Neural cell (in vitro differentiated cells): ENCODE results near the gene NTPCR.

Experiments
- EP300 ChIP-seq: fragments of 450-650 bp; conservative IDR thresholded peaks from 2 replicates; pipeline ENCODE4 v1.6.1; 2014; ENCODE audit warnings: antibody characterized with exemption, mild to moderate bottlenecking, moderate library complexity; ENCODE audit not compliant: poor library complexity, severe bottlenecking
- EZH2 ChIP-seq: fragments of 200-600, 300-800 bp; shearing (Covaris generic), sonication (generic); IDR thresholded peaks from 2 replicates; pipeline ENCODE4 v1.6.1; 2014; ENCODE audit warnings: antibody characterized with exemption, low read length, borderline replicate concordance, mild to moderate bottlenecking; ENCODE audit not compliant: insufficient read depth, poor library complexity, severe bottlenecking
- MXI1 ChIP-seq: fragments of 450-650 bp; conservative IDR thresholded peaks from 2 replicates; pipeline ENCODE4 v1.6.1; 2014; ENCODE audit warnings: antibody characterized with exemption, mild to moderate bottlenecking; ENCODE audit not compliant: poor library complexity, severe bottlenecking
- POLR2AphosphoS5 ChIP-seq: IDR thresholded peaks from 2 replicates; pipeline ENCODE4 v1.6.1; 2012
- RAD21 ChIP-seq: fragments of 450-650 bp; conservative IDR thresholded peaks from 2 replicates; pipeline ENCODE4 v1.6.1; 2014; ENCODE audit warnings: antibody characterized with exemption, mild to moderate bottlenecking, moderate library complexity
- SMC3 ChIP-seq: fragments of 450-650 bp; conservative IDR thresholded peaks from 2 replicates; pipeline ENCODE4 v1.6.1; 2014; ENCODE audit warnings: antibody characterized with exemption, mild to moderate bottlenecking, moderate library complexity; ENCODE audit not compliant: poor library complexity
- TAF1 ChIP-seq: IDR thresholded peaks from 2 replicates; pipeline ENCODE4 v1.6.1; 2012; ENCODE audit warnings: low read depth
- TF ChIP-seq, protein P1 (sequence below): fragments of 450-650 bp; IDR thresholded peaks from 2 replicates; pipeline ENCODE4 v1.5.1; 2014; ENCODE audit warnings: antibody characterized with exemption, mild to moderate bottlenecking, moderate library complexity; ENCODE audit not compliant: poor library complexity, severe bottlenecking
- TF ChIP-seq, protein P2 (sequence below): IDR thresholded peaks from 2 replicates; pipeline ENCODE4 v1.6.1; 2012; ENCODE audit warnings: borderline replicate concordance

DNA sequence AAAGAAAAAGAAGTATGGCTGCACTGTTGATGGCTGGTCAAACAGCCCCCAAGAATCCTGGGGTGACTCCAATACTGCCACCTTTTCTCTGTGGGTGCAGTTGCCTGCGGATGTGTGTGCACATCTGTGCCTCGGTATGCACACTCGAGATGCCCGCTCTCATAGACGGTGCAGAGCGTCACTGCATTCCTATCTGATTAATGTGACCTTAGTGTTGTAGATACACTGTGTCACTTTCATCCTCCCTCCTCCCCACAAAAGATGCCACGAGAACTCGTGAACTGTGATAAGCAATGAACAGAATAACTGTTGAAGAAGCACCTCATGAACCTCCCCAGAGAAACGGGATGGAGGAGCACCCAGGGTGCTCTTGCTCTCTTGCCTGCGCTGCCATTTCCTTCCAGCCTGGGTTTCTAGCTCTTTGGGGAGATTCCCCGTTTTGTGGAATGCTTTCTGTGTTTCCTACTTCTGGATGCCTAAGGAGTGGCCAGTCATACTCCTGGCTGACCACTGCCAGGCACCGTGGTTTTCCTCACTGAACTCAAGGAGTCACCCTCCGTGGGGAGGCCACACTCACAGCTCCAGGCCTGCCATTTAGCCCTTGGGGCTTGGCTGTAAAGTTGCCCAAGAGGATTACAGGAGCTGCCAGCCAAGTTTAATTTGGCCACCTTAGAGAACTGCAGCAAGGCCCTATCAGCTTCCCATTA lies 32.0 kb downstream of the NTPCR start:
- TF ChIP-seq, protein P1, sequence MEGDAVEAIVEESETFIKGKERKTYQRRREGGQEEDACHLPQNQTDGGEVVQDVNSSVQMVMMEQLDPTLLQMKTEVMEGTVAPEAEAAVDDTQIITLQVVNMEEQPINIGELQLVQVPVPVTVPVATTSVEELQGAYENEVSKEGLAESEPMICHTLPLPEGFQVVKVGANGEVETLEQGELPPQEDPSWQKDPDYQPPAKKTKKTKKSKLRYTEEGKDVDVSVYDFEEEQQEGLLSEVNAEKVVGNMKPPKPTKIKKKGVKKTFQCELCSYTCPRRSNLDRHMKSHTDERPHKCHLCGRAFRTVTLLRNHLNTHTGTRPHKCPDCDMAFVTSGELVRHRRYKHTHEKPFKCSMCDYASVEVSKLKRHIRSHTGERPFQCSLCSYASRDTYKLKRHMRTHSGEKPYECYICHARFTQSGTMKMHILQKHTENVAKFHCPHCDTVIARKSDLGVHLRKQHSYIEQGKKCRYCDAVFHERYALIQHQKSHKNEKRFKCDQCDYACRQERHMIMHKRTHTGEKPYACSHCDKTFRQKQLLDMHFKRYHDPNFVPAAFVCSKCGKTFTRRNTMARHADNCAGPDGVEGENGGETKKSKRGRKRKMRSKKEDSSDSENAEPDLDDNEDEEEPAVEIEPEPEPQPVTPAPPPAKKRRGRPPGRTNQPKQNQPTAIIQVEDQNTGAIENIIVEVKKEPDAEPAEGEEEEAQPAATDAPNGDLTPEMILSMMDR: no peak
- TF ChIP-seq TAF1 (no peak), EZH2 (no peak), RAD21 (no peak), EP300 (no peak), MXI1 (no peak), POLR2AphosphoS5 (no peak), SMC3 (no peak)
- TF ChIP-seq, protein P2, sequence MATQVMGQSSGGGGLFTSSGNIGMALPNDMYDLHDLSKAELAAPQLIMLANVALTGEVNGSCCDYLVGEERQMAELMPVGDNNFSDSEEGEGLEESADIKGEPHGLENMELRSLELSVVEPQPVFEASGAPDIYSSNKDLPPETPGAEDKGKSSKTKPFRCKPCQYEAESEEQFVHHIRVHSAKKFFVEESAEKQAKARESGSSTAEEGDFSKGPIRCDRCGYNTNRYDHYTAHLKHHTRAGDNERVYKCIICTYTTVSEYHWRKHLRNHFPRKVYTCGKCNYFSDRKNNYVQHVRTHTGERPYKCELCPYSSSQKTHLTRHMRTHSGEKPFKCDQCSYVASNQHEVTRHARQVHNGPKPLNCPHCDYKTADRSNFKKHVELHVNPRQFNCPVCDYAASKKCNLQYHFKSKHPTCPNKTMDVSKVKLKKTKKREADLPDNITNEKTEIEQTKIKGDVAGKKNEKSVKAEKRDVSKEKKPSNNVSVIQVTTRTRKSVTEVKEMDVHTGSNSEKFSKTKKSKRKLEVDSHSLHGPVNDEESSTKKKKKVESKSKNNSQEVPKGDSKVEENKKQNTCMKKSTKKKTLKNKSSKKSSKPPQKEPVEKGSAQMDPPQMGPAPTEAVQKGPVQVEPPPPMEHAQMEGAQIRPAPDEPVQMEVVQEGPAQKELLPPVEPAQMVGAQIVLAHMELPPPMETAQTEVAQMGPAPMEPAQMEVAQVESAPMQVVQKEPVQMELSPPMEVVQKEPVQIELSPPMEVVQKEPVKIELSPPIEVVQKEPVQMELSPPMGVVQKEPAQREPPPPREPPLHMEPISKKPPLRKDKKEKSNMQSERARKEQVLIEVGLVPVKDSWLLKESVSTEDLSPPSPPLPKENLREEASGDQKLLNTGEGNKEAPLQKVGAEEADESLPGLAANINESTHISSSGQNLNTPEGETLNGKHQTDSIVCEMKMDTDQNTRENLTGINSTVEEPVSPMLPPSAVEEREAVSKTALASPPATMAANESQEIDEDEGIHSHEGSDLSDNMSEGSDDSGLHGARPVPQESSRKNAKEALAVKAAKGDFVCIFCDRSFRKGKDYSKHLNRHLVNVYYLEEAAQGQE: no peak
